Measurements from ENCODE around the gene C15orf62. TPM values are rescaled to one million over a fixed set of nuclear protein-coding genes. Genes with fewer than 3 reads are reported as not detected.

The C15orf62 gene
- total RNA-seq, 5 donors from 2014 or later (not counting 1 experiment from before 2014, with no cell fraction given), result 0.60 to 3.2 (median 2.4) TPM

DNA sequence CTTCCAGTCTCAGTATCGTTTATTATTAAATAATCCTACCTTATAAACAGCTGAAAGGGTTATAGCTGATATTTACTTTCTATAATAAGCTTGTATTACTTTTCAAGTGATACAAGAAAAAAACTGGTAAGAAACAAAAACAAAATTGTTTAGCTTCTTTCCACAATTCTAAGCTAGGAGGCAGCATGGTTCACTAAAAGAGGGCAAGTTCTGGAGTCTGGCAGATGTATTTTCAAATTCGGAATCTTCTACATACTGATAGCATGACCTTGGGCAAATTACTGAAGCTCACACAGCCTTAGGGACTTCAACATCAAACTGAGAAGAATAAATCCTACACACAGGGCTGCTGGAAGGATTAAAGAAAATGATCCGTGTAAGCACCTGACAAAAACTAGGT is 15.4 kb downstream of the C15orf62 start:
- Histone ChIP-seq H3K27ac (ENCODE audit: low read length) (no peak overlapping the region), H3K4me1 (ENCODE audit: control insufficient read depth in 1 of 2, extremely low read depth in 1 of 2, insufficient read depth in 2 of 2, low read length in 2 of 2) (peaks cover 3 to 26% of the 10 kb centered on the region in 2 experiments), H3K27me3 (replicated peaks in 1 of 2; ENCODE audit: control insufficient read depth in 2 of 2, extremely low read depth in 1 of 2, insufficient read depth in 2 of 2, low read length in 1 of 2) (no peaks in the 10 kb centered on the region), H3K36me3 (ENCODE audit: control insufficient read depth in 2 of 2, extremely low read depth in 1 of 2, insufficient read depth in 1 of 2, low read length in 1 of 2) (no peaks in the 10 kb centered on the region), H3K9me3 (no peaks in the 10 kb centered on the region), H3K4me3 (ENCODE audit: control insufficient read depth in 1 of 2, extremely low read depth in 1 of 2, low read length in 1 of 2) (no peak overlapping the region)
- POLR2A ChIA-PET, result interaction anchor here in 1 of 2 donors (0.6 kb wide), 1 partner anchor 71 kb away, joined by 8 read pairs; no protein-coding TSS in a partner anchor
- Mint-ChIP-seq H3K27me3 (no peaks in the 10 kb centered on the region), H3K36me3 (no peaks in the 10 kb centered on the region), H3K27ac (no peak overlapping the region), H3K4me3 (no peak overlapping the region), H3K4me1 (peaks cover 27 to 32% (median 28%) of the 10 kb centered on the region in 3 donors), H3K9me3 (no peaks in the 10 kb centered on the region)
- DNase-seq, result no peak
- CTCF ChIA-PET, result interaction anchor here (0.7 to 1.2 kb wide), 3 partner anchors 11 to 196 kb away, joined by 3 to 6 read pairs (median 4); no protein-coding TSS in a partner anchor
- no peak for ATAC-seq (replicated peaks in 1 of 4)
- whole genome bisulfite sequencing (ENCODE audit: insufficient coverage), result no CpG with 5 or more reads among the region's 3 CpGs

- Histone ChIP-seq H3K4me1 (ENCODE audit: control insufficient read depth in 1 of 2, extremely low read depth in 1 of 2, insufficient read depth in 2 of 2, low read length in 2 of 2) (peaks cover 3 to 26% of the 10 kb centered on the region in 2 experiments), H3K4me3 (ENCODE audit: control insufficient read depth in 1 of 2, extremely low read depth in 1 of 2, low read length in 1 of 2) (no peak overlapping the region), H3K36me3 (ENCODE audit: control insufficient read depth in 2 of 2, extremely low read depth in 1 of 2, insufficient read depth in 1 of 2, low read length in 1 of 2) (no peaks in the 10 kb centered on the region), H3K9me3 (no peaks in the 10 kb centered on the region), H3K27me3 (replicated peaks in 1 of 2; ENCODE audit: control insufficient read depth in 2 of 2, extremely low read depth in 1 of 2, insufficient read depth in 2 of 2, low read length in 1 of 2) (no peaks in the 10 kb centered on the region), H3K27ac (ENCODE audit: low read length) (no peak overlapping the region)
- Mint-ChIP-seq H3K9me3 (no peaks in the 10 kb centered on the region), H3K4me3 (no peak overlapping the region), H3K27me3 (no peaks in the 10 kb centered on the region), H3K27ac (no peak overlapping the region), H3K36me3 (no peaks in the 10 kb centered on the region), H3K4me1 (peaks cover 27 to 32% (median 28%) of the 10 kb centered on the region in 3 donors)
- ChIA-PET CTCF (interaction anchor here (0.5 to 1.0 kb wide), 3 partner anchors 9 to 146 kb away, joined by 3 to 5 read pairs (median 3); no protein-coding TSS in a partner anchor), POLR2A (interaction anchor here in 1 of 2 donors (0.6 kb wide), 1 partner anchor 222 kb away, joined by 3 read pairs; no protein-coding TSS in a partner anchor)
- no CpG with 5 or more reads among the region's 2 CpGs for WGBS (ENCODE audit: insufficient coverage)
- ATAC-seq (replicated peaks in 1 of 4), result no peak
- DNase-seq, result no peak
Measured at GRCh38 chr15:40785814-40786213, 16.0 kb downstream of the C15orf62 start.

- ChIA-PET CTCF (interaction anchor here (0.6 to 1.6 kb wide), 4 partner anchors 17 to 108 kb away, joined by 3 to 5 read pairs (median 4); partner anchors contain the start of genes DNAJC17 (in 1 of the 2), RAD51 (in 1 of the 2) and ZFYVE19 (in 1 of the 2)), POLR2A (interaction anchor here in 1 of 2 donors (0.6 to 0.7 kb wide), 2 partner anchors 14 to 116 kb away, joined by 3 read pairs; no protein-coding TSS in a partner anchor)
- H3K4me1 ChIP-seq (ENCODE audit: control insufficient read depth in 1 of 2, extremely low read depth in 1 of 2, insufficient read depth in 2 of 2, low read length in 2 of 2), result peaks cover 3 to 25% of the 10 kb centered on the region in 2 experiments
- H3K27ac ChIP-seq (ENCODE audit: low read length), result peak overlapping the region; percentile 30
- Mint-ChIP-seq H3K4me1 (peaks cover 26 to 32% (median 27%) of the 10 kb centered on the region in 3 donors), H3K4me3 (peak overlapping the region in 1 of 3 donors; percentile 47), H3K36me3 (peaks cover 6% of the 10 kb centered on the region), H3K27ac (peak overlapping the region; percentile 54 to 55), H3K9me3 (no peaks in the 10 kb centered on the region), H3K27me3 (no peaks in the 10 kb centered on the region)
- 57% methylated on average over 1 of the region's 4 CpGs for WGBS (ENCODE audit: insufficient coverage)
- H3K9me3 ChIP-seq, result no peaks in the 10 kb centered on the region
- DNase-seq (peak in 32 of 35 experiments; percentile 4 to 59 (median 41)), ATAC-seq (replicated peaks in 1 of 4) (peak; percentile 67 to 74 (median 70))
- H3K36me3 ChIP-seq (ENCODE audit: control insufficient read depth in 2 of 2, extremely low read depth in 1 of 2, insufficient read depth in 1 of 2, low read length in 1 of 2), result peaks cover 0 to 6% of the 10 kb centered on the region in 2 donors
- H3K4me3 ChIP-seq (ENCODE audit: control insufficient read depth in 1 of 2, extremely low read depth in 1 of 2, low read length in 1 of 2), result no peak overlapping the region
- H3K27me3 ChIP-seq (replicated peaks in 1 of 2; ENCODE audit: control insufficient read depth in 2 of 2, extremely low read depth in 1 of 2, insufficient read depth in 2 of 2, low read length in 1 of 2), result no peaks in the 10 kb centered on the region
Measured at GRCh38 chr15:40787344-40787841, 17.6 kb downstream of the C15orf62 start.

DNA sequence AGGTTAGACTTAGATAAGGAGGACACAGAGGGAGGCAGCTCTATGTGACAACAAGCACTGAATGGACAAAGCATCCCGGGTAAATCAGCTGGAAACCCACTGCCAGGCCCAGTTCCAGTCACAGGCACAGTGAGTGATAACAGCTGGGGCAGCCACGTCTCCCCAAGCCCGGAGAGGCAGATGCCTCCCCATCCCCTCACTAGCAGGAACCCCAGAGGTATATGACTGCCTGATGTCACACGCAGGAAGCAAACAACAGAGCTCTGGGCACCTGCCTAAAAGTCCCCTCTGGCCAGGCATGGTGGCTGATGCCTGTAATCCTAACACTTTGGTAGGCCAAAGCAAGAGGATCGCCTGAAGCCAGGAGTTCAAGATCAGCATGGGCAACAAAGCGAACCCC is 18.2 kb downstream of the C15orf62 start:
- ATAC-seq (replicated peaks in 1 of 4), result peak in 1 of 4 experiments; percentile 22
- Histone ChIP-seq H3K27ac (ENCODE audit: low read length) (peak overlapping the region; percentile 30), H3K27me3 (replicated peaks in 1 of 2; ENCODE audit: control insufficient read depth in 2 of 2, extremely low read depth in 1 of 2, insufficient read depth in 2 of 2, low read length in 1 of 2) (no peaks in the 10 kb centered on the region), H3K4me1 (ENCODE audit: control insufficient read depth in 1 of 2, extremely low read depth in 1 of 2, insufficient read depth in 2 of 2, low read length in 2 of 2) (peaks cover 3 to 22% of the 10 kb centered on the region in 2 experiments), H3K36me3 (ENCODE audit: control insufficient read depth in 2 of 2, extremely low read depth in 1 of 2, insufficient read depth in 1 of 2, low read length in 1 of 2) (peaks cover 0 to 9% of the 10 kb centered on the region in 2 donors), H3K9me3 (no peaks in the 10 kb centered on the region), H3K4me3 (ENCODE audit: control insufficient read depth in 1 of 2, extremely low read depth in 1 of 2, low read length in 1 of 2) (no peak overlapping the region)
- ChIA-PET CTCF (interaction anchor here (0.6 to 1.6 kb wide), 4 partner anchors 19 to 176 kb away, joined by 3 to 5 read pairs (median 4); partner anchors contain the start of genes DNAJC17 (in 1 of the 2), RAD51 (in 1 of the 2) and ZFYVE19 (in 1 of the 2)), POLR2A (interaction anchor here in 1 of 2 donors (0.6 kb wide), 2 partner anchors 13 to 831 kb away, joined by 3 read pairs; no protein-coding TSS in a partner anchor)
- no peaks in the 10 kb centered on the region for H3K9me3 Mint-ChIP-seq
- H3K36me3 Mint-ChIP-seq, result peaks cover 6% of the 10 kb centered on the region
- H3K27me3 Mint-ChIP-seq, result no peaks in the 10 kb centered on the region
- no peak overlapping the region for H3K4me3 Mint-ChIP-seq
- H3K27ac Mint-ChIP-seq, result no peak overlapping the region
- DNase-seq, result no peak
- H3K4me1 Mint-ChIP-seq, result peaks cover 23 to 27% (median 23%) of the 10 kb centered on the region in 3 donors
- 82% methylated on average over 5 of the region's 6 CpGs for WGBS (ENCODE audit: insufficient coverage)

DNA sequence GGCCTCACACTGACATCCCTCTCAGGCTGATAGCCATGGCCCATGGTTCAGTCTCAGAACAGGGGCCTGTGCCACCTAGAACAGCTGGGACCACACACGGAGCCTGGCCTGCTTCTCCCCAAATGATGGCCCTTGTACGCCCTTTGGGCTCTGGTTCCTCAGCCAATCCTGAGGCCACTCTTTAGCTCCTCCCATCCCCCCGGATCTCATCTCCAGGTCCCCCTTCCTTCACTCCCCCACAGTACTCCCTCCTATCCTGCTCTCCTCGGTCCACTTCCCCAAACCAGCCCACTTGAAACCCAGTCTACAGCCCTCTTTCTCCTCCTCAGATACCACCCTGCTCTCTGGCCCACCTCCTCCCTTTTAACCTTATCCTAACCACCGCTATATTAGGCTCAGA is 19.3 kb downstream of the C15orf62 start:
- no peak overlapping the region for H3K4me3 ChIP-seq (ENCODE audit: control insufficient read depth in 1 of 2, extremely low read depth in 1 of 2, low read length in 1 of 2)
- Mint-ChIP-seq H3K27ac (no peak overlapping the region), H3K9me3 (no peaks in the 10 kb centered on the region), H3K36me3 (peaks cover 14% of the 10 kb centered on the region), H3K4me3 (peak overlapping the region in 1 of 3 donors; percentile 3), H3K27me3 (no peaks in the 10 kb centered on the region), H3K4me1 (peaks cover 23 to 35% (median 23%) of the 10 kb centered on the region in 3 donors)
- peaks cover 3 to 22% of the 10 kb centered on the region in 2 experiments for H3K4me1 ChIP-seq (ENCODE audit: control insufficient read depth in 1 of 2, extremely low read depth in 1 of 2, insufficient read depth in 2 of 2, low read length in 2 of 2)
- H3K27ac ChIP-seq (ENCODE audit: low read length), result no peak overlapping the region
- POLR2A ChIA-PET, result interaction anchor here in 1 of 2 donors (0.7 kb wide), 1 partner anchor 276 kb away, joined by 4 read pairs; no protein-coding TSS in a partner anchor
- no peaks in the 10 kb centered on the region for H3K27me3 ChIP-seq (replicated peaks in 1 of 2; ENCODE audit: control insufficient read depth in 2 of 2, extremely low read depth in 1 of 2, insufficient read depth in 2 of 2, low read length in 1 of 2)
- DNase-seq (no peak), ATAC-seq (replicated peaks in 1 of 4) (no peak)
- peaks cover 0 to 13% of the 10 kb centered on the region in 2 donors for H3K36me3 ChIP-seq (ENCODE audit: control insufficient read depth in 2 of 2, extremely low read depth in 1 of 2, insufficient read depth in 1 of 2, low read length in 1 of 2)
- WGBS (ENCODE audit: insufficient coverage), result 97% methylated on average over 5 of the region's 5 CpGs
- no peaks in the 10 kb centered on the region for H3K9me3 ChIP-seq
- CTCF ChIA-PET, result no interaction called here

GRCh38 chr15:40789999-40790398 is 20.2 kb downstream of the C15orf62 start:
- Histone ChIP-seq H3K27ac (ENCODE audit: low read length) (no peak overlapping the region), H3K4me1 (ENCODE audit: control insufficient read depth in 1 of 2, extremely low read depth in 1 of 2, insufficient read depth in 2 of 2, low read length in 2 of 2) (peaks cover 3 to 22% of the 10 kb centered on the region in 2 experiments), H3K36me3 (ENCODE audit: control insufficient read depth in 2 of 2, extremely low read depth in 1 of 2, insufficient read depth in 1 of 2, low read length in 1 of 2) (peaks cover 0 to 13% of the 10 kb centered on the region in 2 donors), H3K27me3 (replicated peaks in 1 of 2; ENCODE audit: control insufficient read depth in 2 of 2, extremely low read depth in 1 of 2, insufficient read depth in 2 of 2, low read length in 1 of 2) (no peaks in the 10 kb centered on the region), H3K4me3 (ENCODE audit: control insufficient read depth in 1 of 2, extremely low read depth in 1 of 2, low read length in 1 of 2) (no peak overlapping the region), H3K9me3 (no peaks in the 10 kb centered on the region)
- Mint-ChIP-seq H3K4me1 (peaks cover 23 to 35% (median 23%) of the 10 kb centered on the region in 3 donors), H3K27ac (no peak overlapping the region), H3K36me3 (peaks cover 14% of the 10 kb centered on the region), H3K9me3 (no peaks in the 10 kb centered on the region), H3K4me3 (no peak overlapping the region), H3K27me3 (no peaks in the 10 kb centered on the region)
- WGBS (ENCODE audit: insufficient coverage), result 96% methylated on average over 5 of the region's 8 CpGs
- no peak for ATAC-seq (replicated peaks in 1 of 4)
- DNase-seq, result no peak
- ChIA-PET POLR2A (no interaction called here), CTCF (interaction anchor here in 1 of 2 donors (0.6 kb wide), 1 partner anchor 93 kb away, joined by 7 read pairs; no protein-coding TSS in a partner anchor)
